GM19468 (cell line): ENCODE results near the gene ABCB8.

ENCODE experiments used
- ATAC-seq: cut with Tn5 transposase; IDR thresholded peaks from one replicate; pipeline ENCODE4 v1.9.1; 2021; ENCODE audit warnings: mild to moderate bottlenecking, moderate library complexity, moderate number of reproducible peaks; ENCODE audit not compliant: unreplicated experiment; ENCODE audit errors: extremely low read depth

ABCB8 gene

GRCh38 chr7:151095123-151095797 is 67.0 kb downstream of the ABCB8 start:
- no peak for ATAC-seq

GRCh38 chr7:151095828-151096475 is 67.7 kb downstream of the ABCB8 start:
- no peak for ATAC-seq
